Neural cell (in vitro differentiated cells): ENCODE measurements around the gene PISD.

ENCODE experiments used
- CTCF ChIP-seq: fragments of 450-650 bp; IDR thresholded peaks from 2 replicates; pipeline ENCODE4 v1.5.1; 2014; ENCODE audit warnings: antibody characterized with exemption, mild to moderate bottlenecking, moderate library complexity; ENCODE audit not compliant: poor library complexity, severe bottlenecking
- EP300 ChIP-seq: fragments of 450-650 bp; conservative IDR thresholded peaks from 2 replicates; pipeline ENCODE4 v1.6.1; 2014; ENCODE audit warnings: antibody characterized with exemption, mild to moderate bottlenecking, moderate library complexity; ENCODE audit not compliant: poor library complexity, severe bottlenecking
- EZH2 ChIP-seq: fragments of 200-600, 300-800 bp; shearing (Covaris generic), sonication (generic); IDR thresholded peaks from 2 replicates; pipeline ENCODE4 v1.6.1; 2014; ENCODE audit warnings: antibody characterized with exemption, low read length, borderline replicate concordance, mild to moderate bottlenecking; ENCODE audit not compliant: insufficient read depth, poor library complexity, severe bottlenecking
- MXI1 ChIP-seq: fragments of 450-650 bp; conservative IDR thresholded peaks from 2 replicates; pipeline ENCODE4 v1.6.1; 2014; ENCODE audit warnings: antibody characterized with exemption, mild to moderate bottlenecking; ENCODE audit not compliant: poor library complexity, severe bottlenecking
- POLR2AphosphoS5 ChIP-seq: IDR thresholded peaks from 2 replicates; pipeline ENCODE4 v1.6.1; 2012
- TAF1 ChIP-seq: IDR thresholded peaks from 2 replicates; pipeline ENCODE4 v1.6.1; 2012; ENCODE audit warnings: low read depth
- TF ChIP-seq, protein P1 (sequence below): IDR thresholded peaks from 2 replicates; pipeline ENCODE4 v1.6.1; 2012; ENCODE audit warnings: borderline replicate concordance

DNA sequence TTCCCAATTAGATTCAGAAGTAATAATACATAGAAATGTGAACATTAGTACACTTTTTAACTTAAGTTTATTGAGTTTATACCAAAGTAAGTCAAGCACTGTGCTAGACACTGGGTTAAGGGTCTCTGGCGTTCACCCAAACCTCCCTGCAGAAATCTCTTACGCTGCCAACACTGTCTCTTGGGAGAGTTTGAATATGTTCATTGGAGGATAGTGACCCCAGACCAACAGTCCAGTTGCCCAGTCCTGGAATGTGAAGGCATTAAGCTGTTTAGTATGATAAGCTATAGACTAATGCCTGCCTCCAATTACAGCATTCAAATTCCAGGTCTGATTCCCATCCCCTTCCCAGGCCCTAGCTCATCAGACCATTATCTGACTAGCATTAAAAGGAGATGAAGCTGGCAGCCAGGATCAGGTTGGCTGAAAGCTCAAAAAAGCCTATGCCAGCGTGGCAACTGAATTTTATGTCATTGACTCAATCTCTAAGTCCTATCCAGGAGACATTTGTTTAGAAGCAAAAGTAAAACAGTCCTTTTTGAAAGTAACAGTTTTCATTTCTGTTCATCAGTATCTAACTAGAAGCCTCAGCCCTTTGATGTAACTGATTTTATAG lies 87.9 kb downstream of the PISD start:
- TF ChIP-seq POLR2AphosphoS5 (no peak), EP300 (no peak), CTCF (no peak), MXI1 (no peak), TAF1 (no peak), EZH2 (no peak)
- TF ChIP-seq, protein P1, sequence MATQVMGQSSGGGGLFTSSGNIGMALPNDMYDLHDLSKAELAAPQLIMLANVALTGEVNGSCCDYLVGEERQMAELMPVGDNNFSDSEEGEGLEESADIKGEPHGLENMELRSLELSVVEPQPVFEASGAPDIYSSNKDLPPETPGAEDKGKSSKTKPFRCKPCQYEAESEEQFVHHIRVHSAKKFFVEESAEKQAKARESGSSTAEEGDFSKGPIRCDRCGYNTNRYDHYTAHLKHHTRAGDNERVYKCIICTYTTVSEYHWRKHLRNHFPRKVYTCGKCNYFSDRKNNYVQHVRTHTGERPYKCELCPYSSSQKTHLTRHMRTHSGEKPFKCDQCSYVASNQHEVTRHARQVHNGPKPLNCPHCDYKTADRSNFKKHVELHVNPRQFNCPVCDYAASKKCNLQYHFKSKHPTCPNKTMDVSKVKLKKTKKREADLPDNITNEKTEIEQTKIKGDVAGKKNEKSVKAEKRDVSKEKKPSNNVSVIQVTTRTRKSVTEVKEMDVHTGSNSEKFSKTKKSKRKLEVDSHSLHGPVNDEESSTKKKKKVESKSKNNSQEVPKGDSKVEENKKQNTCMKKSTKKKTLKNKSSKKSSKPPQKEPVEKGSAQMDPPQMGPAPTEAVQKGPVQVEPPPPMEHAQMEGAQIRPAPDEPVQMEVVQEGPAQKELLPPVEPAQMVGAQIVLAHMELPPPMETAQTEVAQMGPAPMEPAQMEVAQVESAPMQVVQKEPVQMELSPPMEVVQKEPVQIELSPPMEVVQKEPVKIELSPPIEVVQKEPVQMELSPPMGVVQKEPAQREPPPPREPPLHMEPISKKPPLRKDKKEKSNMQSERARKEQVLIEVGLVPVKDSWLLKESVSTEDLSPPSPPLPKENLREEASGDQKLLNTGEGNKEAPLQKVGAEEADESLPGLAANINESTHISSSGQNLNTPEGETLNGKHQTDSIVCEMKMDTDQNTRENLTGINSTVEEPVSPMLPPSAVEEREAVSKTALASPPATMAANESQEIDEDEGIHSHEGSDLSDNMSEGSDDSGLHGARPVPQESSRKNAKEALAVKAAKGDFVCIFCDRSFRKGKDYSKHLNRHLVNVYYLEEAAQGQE, result no peak
